Sigmoid colon (tissue), 7 donors: ENCODE measurements around the gene BMPR1A. TPM values are rescaled to one million over a fixed set of nuclear protein-coding genes. Genes with fewer than 3 reads are reported as not detected.

Source experiments
- DNase-seq: peaks from one replicate; pipeline ENCODE4 v3.0.0-alpha.2; 2019
- H3K27ac ChIP-seq, 4 donors: fragments of 200-600 bp; sonication (generic); one replicate each; pipeline ENCODE4 v1.5.1; 2016 to 2019; ENCODE audit warnings: mild to moderate bottlenecking in 1 of 4
- H3K27me3 ChIP-seq, 3 donors: fragments of 200-600 bp; sonication (generic); one replicate each; pipeline ENCODE4 v1.5.1; 2019; ENCODE audit warnings: mild to moderate bottlenecking in 1 of 3
- H3K36me3 ChIP-seq, 4 donors: fragments of 200-600 bp; sonication (generic); one replicate each; pipeline ENCODE4 v1.5.1; 2016 to 2019
- H3K4me1 ChIP-seq, 4 donors: fragments of 200-600 bp; sonication (generic); one replicate each; pipeline ENCODE4 v1.5.1; 2017 to 2019
- H3K4me3 ChIP-seq, 4 donors: fragments of 200-600 bp; sonication (generic); one replicate each; pipeline ENCODE4 v1.5.1; 2017 to 2019; ENCODE audit warnings: mild to moderate bottlenecking in 2 of 4, moderate library complexity in 1 of 4
- H3K9me3 ChIP-seq, 4 donors: fragments of 200-600 bp in 3 of 4; sonication (generic) in 3 of 4; one replicate each; pipeline versions ENCODE4 v1.5.1 to v1.6.1; 2013 to 2019
- CTCF ChIP-seq, 4 experiments: fragments of 450-650 bp in 3 of 4; fragments of 200-600 bp in 1 of 4; IDR thresholded peaks; one replicate each; pipeline ENCODE4 v1.5.1; 2016 to 2019; ENCODE audit warnings: antibody characterized with exemption in 4 of 4, mild to moderate bottlenecking in 3 of 4, moderate library complexity in 2 of 4
- EP300 ChIP-seq, 4 donors: sonication (generic); formaldehyde crosslinking; IDR thresholded peaks; one replicate each; pipeline ENCODE4 v1.6.1; 2017; ENCODE audit warnings: antibody characterized with exemption in 4 of 4
- POLR2A ChIP-seq, 2 donors: fragments of 450-650 bp; IDR thresholded peaks; one replicate each; pipeline ENCODE4 v1.6.1; 2016; ENCODE audit warnings: antibody characterized with exemption in 2 of 2, mild to moderate bottlenecking in 2 of 2, moderate library complexity in 2 of 2
- POLR2AphosphoS5 ChIP-seq, 4 donors: sonication (generic); formaldehyde crosslinking; IDR thresholded peaks; one replicate each; pipeline ENCODE4 v1.6.1; 2017; ENCODE audit warnings: antibody characterized with exemption in 4 of 4
- WGBS, 2 donors: extraction: QIAGEN DNeasy Blood & Tissue Kit; methylation state at CpG; one replicate each; pipeline ENCODE4 v1.1.7; 2013; 5-methylcytosine and 5-hydroxymethylcytosine counted together
- intact Hi-C: fragments of 100-400 bp; cut with DNase I; formaldehyde crosslinking; loops from one replicate; pipeline ENCODE4 v1.15.1; 2023
- polyA plus RNA-seq, 3 donors: library from polyadenylated mRNA; stranded (reverse); fragments of 200-250 nt; gene quantifications; one replicate each; pipeline ENCODE4 v1.2.3, GENCODE V29; 2013
- total RNA-seq, 4 donors: library from RNA; depleted of rRNA; stranded (reverse); fragments of >200 nt; gene quantifications; one replicate each; pipeline ENCODE4 v1.1.0, GENCODE V29; 2016
- donor health status: healthy with polysubstance abuse.
- donor health status: Bipolar disorder and iron deficiency.
- donor health status: healthy.

The BMPR1A gene
- total and polyA plus RNA-seq, 7 donors: 5.5 to 145 (median 84.2) TPM

- DNase-seq: peak; percentile 67
- intact Hi-C loops: no loop called here
- TF ChIP-seq POLR2AphosphoS5 (IDR thresholded peaks at IDR 0.05) (peak in 3 of 4 donors; percentile 22 to 53 (median 29)), CTCF (IDR thresholded peaks at IDR 0.05) (no peak), EP300 (IDR thresholded peaks at IDR 0.05) (no peak), POLR2A (IDR thresholded peaks at IDR 0.05) (no peak)
- WGBS, 2 donors: 78 to 83% methylated on average over 15 of the region's 15 CpGs
- H3K9me3 ChIP-seq: no peaks in the 10 kb centered on the region
- peak overlapping the region; percentile 63 to 77 (median 68) for H3K27ac ChIP-seq
- no peaks in the 10 kb centered on the region for H3K36me3 ChIP-seq
- H3K27me3 ChIP-seq: no peaks in the 10 kb centered on the region
- no peak overlapping the region for H3K4me3 ChIP-seq
- peaks cover 0 to 32% (median 28%) of the 10 kb centered on the region in 4 donors for H3K4me1 ChIP-seq
Measured at GRCh38 chr10:86953747-86954680, 197.6 kb downstream of the BMPR1A start.

DNA sequence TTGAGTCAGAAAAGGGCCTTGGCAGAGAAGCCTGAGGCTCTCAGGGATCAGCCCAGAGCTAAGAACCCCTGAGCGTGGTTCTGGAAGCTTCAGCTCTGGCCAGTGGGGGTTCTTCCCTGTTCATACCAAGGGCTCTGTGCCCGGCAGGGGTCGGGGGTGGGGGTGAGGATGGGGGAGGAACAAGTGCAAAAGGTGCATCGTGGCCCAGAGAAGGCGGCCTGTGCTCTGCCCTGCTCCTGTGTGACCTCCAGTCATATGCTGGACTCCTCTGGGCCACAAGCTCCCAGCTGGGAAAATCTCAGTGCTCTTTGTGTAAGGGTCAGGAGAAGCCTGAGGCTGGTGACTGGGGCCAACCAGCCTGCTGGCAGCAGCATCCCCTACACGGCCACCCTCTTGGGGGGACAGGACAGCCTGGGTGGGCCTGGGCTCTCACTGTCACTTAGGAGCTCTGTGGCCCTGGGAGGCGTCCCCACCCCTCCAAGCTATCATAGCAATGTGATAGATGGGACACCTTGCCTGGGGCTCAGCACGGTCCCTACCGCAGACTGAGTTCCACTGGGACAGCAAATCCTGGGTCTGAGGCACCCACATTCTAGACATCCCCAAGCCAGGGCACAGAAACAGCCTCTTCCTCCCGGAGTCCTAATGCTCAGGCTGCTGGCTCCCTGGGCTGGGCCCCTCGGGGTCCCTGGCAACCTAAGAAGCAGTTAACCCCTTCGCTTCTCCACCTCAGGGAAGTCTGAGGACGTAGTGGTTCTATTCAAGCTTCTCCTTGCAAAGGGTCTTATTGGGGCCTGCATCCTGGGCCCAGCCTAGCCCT lies 198.5 kb downstream of the BMPR1A start:
- H3K4me1 ChIP-seq: peaks cover 0 to 41% (median 34%) of the 10 kb centered on the region in 4 donors
- H3K9me3 ChIP-seq: no peaks in the 10 kb centered on the region
- H3K36me3 ChIP-seq: no peaks in the 10 kb centered on the region
- no peaks in the 10 kb centered on the region for H3K27me3 ChIP-seq
- WGBS, 2 donors: 84% methylated on average over 13 of the region's 13 CpGs
- peak overlapping the region; percentile 63 to 77 (median 68) for H3K27ac ChIP-seq
- intact Hi-C loops: no loop called here
- DNase-seq: peak; percentile 62
- H3K4me3 ChIP-seq: peak overlapping the region in 2 of 4 donors; percentile 15 to 28
- no peak for TF ChIP-seq POLR2AphosphoS5 (IDR thresholded peaks at IDR 0.05)
- no peak for TF ChIP-seq POLR2A (IDR thresholded peaks at IDR 0.05)
- TF ChIP-seq CTCF (IDR thresholded peaks at IDR 0.05): no peak
- no peak for TF ChIP-seq EP300 (IDR thresholded peaks at IDR 0.05)

- 75 to 85% methylated on average over 16 of the region's 16 CpGs for WGBS, 2 donors
- peak overlapping the region; percentile 63 to 77 (median 68) for H3K27ac ChIP-seq
- H3K36me3 ChIP-seq: no peaks in the 10 kb centered on the region
- H3K9me3 ChIP-seq: no peaks in the 10 kb centered on the region
- no peaks in the 10 kb centered on the region for H3K27me3 ChIP-seq
- intact Hi-C loops: no loop called here
- DNase-seq: no peak
- H3K4me3 ChIP-seq: peak overlapping the region in 3 of 4 donors; percentile 21 to 29 (median 28)
- TF ChIP-seq CTCF (IDR thresholded peaks at IDR 0.05) (no peak), EP300 (IDR thresholded peaks at IDR 0.05) (no peak), POLR2A (IDR thresholded peaks at IDR 0.05) (no peak), POLR2AphosphoS5 (IDR thresholded peaks at IDR 0.05) (peak in 2 of 4 donors; percentile 25 to 38)
- H3K4me1 ChIP-seq: peaks cover 0 to 48% (median 34%) of the 10 kb centered on the region in 4 donors
Measured at GRCh38 chr10:86955501-86956194, 199.2 kb downstream of the BMPR1A start.

GRCh38 chr10:86956195-86956847 lies 199.9 kb downstream of the BMPR1A start:
- Histone ChIP-seq H3K9me3 (no peaks in the 10 kb centered on the region), H3K36me3 (no peaks in the 10 kb centered on the region), H3K4me3 (peak overlapping the region in 3 of 4 donors; percentile 21 to 29 (median 28)), H3K4me1 (peaks cover 0 to 50% (median 34%) of the 10 kb centered on the region in 4 donors), H3K27ac (peak overlapping the region; percentile 63 to 77 (median 68)), H3K27me3 (no peaks in the 10 kb centered on the region)
- peak; percentile 53 for DNase-seq
- intact Hi-C loops: no loop called here
- WGBS, 2 donors: 68 to 80% methylated on average over 7 of the region's 7 CpGs
- TF ChIP-seq CTCF (IDR thresholded peaks at IDR 0.05) (no peak), EP300 (IDR thresholded peaks at IDR 0.05) (no peak), POLR2AphosphoS5 (IDR thresholded peaks at IDR 0.05) (no peak), POLR2A (IDR thresholded peaks at IDR 0.05) (no peak)
